GM20000 (cell line): ENCODE measurements around the gene TPK1.

Experiments
- DNase-seq: peaks from one replicate; pipeline ENCODE4 v3.0.0; 2012; ENCODE audit warnings: low spot score
- CTCF ChIP-seq: IDR thresholded peaks from 2 replicates; pipeline ENCODE4 v1.5.1; 2012; ENCODE audit warnings: mild to moderate bottlenecking, control low read depth; ENCODE audit errors: extremely low read depth, missing control alignments

The TPK1 gene

GRCh38 chr7:144474363-144474762, 361.5 kb downstream of the TPK1 start:
- no peak for TF ChIP-seq CTCF

GRCh38 chr7:144473908-144474307, 361.9 kb downstream of the TPK1 start:
- no peak for DNase-seq
- no peak for TF ChIP-seq CTCF

More at GRCh38 chr7:144474363-144474762, 361.5 kb downstream of the TPK1 start:
- no peak for DNase-seq

- TF ChIP-seq CTCF: no peak
These were observed 365.8 kb downstream of the TPK1 start for GRCh38 chr7:144470078-144470477.

GRCh38 chr7:144468990-144469732, 366.7 kb downstream of the TPK1 start:
- no peak for DNase-seq
- TF ChIP-seq CTCF: no peak

More at GRCh38 chr7:144470078-144470477, 365.8 kb downstream of the TPK1 start:
- no peak for DNase-seq

- DNase-seq: no peak
- TF ChIP-seq CTCF: no peak
These were observed 376.2 kb downstream of the TPK1 start for GRCh38 chr7:144459635-144460034.

GRCh38 chr7:144455040-144455404, 380.8 kb downstream of the TPK1 start:
- TF ChIP-seq CTCF: no peak
- DNase-seq: no peak

- no peak for TF ChIP-seq CTCF
- DNase-seq: no peak
These were observed 381.4 kb downstream of the TPK1 start for GRCh38 chr7:144454256-144455039.
